NCI-H460 (cell line): ENCODE measurements around the gene SEMA3C. TPM values are rescaled to one million over a fixed set of nuclear protein-coding genes. Genes with fewer than 3 reads are reported as not detected.

ENCODE experiments used
- DNase-seq: peaks from one replicate; pipeline ENCODE4 v3.0.0-alpha.2; 2016; ENCODE audit warnings: low read depth; ENCODE audit errors: extremely low read depth
- total RNA-seq: library from RNA; depleted of rRNA; stranded (reverse); fragments of >200 nt; shearing (Covaris generic); gene quantifications from 2 replicates; pipeline ENCODE4 v1.2.3, GENCODE V29; 2014

SEMA3C gene
- total RNA-seq, 1 experiment from 2014 or later, result 8.2 TPM

DNA sequence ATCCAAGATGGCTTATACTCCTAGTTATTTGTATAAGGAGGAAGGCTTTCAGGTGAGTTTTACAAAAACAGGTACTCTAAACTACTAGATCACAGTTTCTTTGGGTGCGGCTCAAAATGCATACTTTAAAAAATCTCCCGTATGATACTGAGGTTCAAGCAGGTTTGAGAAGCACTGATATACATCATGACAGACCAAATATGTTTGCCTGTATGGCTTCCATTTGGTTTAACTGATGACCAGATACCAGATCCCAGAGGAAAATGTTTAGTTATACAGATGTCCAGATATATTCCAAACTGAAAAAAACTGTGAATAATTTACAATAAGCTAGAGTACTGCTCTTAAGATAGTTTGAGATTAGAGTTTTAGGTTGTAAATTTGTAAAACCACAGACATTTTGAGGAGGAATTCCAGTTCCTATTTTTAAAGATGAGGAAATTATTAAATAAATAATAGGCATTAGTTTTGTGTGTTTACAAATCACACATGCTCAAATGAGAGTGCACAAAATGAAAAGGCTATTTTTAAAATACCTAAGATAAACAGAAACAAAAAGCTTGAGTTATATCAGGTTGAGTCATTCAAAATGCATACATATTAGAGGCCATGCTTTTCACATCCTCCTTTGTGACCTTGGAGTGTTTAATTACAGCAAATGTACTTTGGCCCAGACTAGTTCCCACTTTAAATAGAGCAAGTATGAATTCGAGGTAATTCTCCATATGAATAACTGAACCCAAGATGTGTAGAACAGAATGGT, 60.5 kb downstream of the SEMA3C start:
- no peak for DNase-seq

GRCh38 chr7:80856769-80857168, 62.1 kb downstream of the SEMA3C start:
- DNase-seq, result no peak

- peak; percentile 48 for DNase-seq
Observed at GRCh38 chr7:80851896-80852476, 66.9 kb downstream of the SEMA3C start.

DNA sequence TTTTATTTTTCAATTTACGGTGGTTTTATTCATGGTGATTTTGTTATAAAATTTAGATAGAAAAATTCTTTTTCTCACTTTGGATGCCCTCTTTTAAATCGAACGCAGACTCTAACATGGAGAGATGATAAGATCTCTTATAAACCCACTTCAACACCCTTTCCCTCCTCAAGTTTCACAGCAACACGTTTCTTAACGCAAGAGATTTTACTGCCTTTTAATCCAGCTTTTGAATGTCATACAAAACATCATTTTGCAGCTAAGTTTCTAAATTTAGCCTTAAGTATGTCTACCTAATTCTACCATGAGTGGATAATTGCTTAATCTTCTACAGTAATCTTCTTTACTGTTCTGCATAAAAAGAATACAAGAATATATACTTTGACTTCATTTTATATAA, 70.0 kb downstream of the SEMA3C start:
- no peak for DNase-seq

- no peak for DNase-seq
Observed at GRCh38 chr7:80847895-80848294, 71.0 kb downstream of the SEMA3C start.

DNA sequence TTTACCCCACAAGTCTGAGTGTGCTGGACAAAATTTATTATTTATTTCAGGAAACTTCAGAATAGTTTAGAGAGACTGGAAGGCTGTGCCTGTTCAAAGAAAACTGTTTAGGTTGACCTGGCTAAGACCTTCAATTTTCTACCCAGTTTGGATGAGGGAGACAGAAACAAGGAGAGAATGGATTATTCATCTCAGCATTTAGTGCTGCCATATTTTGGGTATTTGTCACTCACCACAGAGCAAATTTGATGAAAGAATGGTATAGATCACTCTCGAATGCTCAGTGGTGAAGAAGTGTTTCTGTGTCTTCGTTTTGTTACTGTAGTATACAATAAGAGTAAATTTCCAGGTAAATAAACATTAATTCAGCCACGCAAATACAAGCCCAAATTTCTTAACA, 71.8 kb downstream of the SEMA3C start:
- no peak for DNase-seq

GRCh38 chr7:80844916-80845315, 73.9 kb downstream of the SEMA3C start:
- DNase-seq, result no peak

DNA sequence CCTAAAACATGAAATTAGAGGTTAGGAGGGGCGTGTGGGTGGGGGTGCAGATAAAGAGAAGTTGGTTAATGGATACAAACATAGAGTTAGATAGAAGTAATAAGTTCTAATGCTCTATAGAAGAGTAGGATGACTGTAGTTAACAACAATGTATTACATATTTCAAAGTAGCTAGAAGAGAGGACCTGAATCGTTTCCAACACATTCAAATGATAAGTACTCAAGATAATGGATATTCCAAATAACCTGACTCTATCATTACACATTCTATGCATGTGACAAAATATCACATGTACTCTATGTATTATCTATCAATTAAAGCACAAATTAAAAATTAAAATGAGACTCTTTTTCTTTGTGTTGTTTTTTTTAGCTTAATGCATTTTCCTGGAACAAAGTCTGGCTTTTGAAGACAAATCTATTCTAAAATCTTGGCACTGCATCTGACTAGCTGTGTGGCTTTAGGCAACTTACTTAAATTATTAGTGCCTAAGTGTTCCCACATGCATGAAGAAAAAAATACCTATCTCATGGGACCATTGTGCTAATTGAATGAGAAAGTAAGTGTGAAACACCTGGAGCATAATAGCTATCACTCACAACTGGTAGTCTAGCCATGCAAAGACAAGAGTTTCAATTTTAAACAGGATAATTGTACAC, 75.7 kb downstream of the SEMA3C start:
- no peak for DNase-seq

DNA sequence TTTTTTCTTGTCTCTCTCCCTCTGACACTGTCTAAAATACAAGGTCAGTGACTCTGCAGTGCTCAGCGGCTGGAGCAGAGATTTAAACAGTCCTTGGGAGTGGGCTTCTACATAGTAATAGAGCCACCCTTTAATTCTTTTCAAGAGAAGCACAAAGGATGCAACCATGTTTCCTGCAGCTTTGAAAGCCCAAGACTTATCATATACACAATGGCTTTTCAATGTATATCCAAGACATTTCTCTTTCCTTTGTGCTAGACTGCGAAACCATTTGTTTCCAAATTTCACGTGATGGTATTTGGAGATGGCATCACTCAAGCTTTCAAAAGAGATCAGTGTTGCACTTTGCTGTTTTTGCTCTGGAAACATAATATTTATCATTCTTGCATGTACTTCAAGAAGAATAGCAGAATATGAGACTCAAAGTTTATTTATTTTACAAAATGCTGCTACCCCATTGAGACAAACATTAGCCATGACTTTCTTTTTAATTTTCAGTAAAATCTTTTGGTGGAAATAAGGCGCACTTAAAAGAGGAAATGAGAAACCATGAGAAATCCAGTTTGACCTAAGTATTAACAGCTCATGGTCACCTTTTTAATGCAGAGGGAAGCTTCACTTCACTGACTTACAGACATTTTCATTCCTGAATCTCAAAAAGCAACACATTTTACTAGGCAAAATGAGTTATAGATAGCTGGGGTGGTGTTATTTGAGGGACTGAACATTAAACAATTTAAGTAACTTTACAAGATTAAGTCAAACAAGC, 76.6 kb downstream of the SEMA3C start:
- no peak for DNase-seq

DNA sequence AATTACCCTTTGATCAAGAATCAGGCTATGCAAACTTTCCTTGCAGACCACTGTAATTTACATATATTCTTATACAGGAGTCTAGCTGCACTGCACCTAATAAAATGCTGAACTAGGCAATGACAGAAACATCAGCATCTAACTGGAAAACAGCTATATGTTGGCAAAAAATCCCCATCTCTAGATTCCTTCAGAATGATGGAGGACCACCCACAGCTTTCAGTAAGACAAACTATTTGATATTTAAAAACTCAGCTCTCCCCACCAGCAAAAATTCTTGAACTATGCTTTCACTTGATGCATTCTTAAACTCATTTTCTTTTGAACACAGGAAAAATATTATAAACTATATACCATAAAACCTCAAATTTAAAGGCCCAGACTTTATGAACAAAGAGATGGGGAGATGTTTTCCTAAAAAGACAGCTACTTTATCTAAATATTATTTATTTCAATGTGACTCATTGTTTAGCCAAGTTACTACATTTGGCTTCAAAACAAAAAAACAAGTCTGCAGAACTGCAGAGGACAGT, 77.4 kb downstream of the SEMA3C start:
- no peak for DNase-seq

GRCh38 chr7:80840681-80841080, 78.2 kb downstream of the SEMA3C start:
- DNase-seq, result no peak

DNA sequence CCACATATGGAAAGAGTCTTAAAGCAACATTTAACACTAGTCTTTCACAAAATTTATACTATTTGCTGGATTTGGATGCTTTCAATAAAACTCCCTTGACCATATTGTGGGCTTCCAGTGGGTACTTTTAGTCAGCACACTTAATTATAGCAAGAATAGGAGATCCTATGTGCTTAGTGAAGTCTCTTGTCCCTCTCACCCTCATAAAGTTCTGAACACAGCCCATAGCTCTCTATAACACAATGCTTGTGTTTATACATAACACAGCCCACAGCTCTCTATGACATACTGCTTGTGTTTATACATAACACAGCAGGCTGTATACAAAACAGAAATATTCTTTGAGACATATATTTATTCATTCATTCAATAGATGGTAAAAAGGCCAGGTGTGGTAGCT, 79.0 kb downstream of the SEMA3C start:
- no peak for DNase-seq

- no peak for DNase-seq
Observed at GRCh38 chr7:80838643-80839042, 80.2 kb downstream of the SEMA3C start.

- no peak for DNase-seq
Observed at GRCh38 chr7:80837345-80837744, 81.5 kb downstream of the SEMA3C start.

DNA sequence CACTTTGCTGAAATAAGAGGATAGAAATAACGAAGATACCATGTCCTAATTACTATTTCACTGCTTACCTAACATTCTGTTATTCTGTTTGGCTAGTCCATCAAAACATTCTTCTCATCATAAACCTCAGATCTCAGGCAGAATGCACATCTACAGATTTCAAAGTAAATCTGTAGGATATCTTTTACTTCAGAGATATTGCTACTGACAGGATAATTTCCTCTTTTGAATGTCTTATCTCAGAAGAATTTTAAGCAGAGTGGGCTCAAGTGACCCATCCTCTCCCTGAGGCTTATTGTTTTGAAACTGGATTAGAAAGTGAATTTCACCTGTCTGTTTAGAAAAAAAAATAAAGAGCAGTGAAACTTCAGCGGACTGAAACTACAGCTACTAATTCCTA, 83.6 kb downstream of the SEMA3C start:
- no peak for DNase-seq

- no peak for DNase-seq
Observed at GRCh38 chr7:80833289-80834268, 85.3 kb downstream of the SEMA3C start.

- DNase-seq, result no peak
Observed at GRCh38 chr7:80832006-80832405, 86.8 kb downstream of the SEMA3C start.

DNA sequence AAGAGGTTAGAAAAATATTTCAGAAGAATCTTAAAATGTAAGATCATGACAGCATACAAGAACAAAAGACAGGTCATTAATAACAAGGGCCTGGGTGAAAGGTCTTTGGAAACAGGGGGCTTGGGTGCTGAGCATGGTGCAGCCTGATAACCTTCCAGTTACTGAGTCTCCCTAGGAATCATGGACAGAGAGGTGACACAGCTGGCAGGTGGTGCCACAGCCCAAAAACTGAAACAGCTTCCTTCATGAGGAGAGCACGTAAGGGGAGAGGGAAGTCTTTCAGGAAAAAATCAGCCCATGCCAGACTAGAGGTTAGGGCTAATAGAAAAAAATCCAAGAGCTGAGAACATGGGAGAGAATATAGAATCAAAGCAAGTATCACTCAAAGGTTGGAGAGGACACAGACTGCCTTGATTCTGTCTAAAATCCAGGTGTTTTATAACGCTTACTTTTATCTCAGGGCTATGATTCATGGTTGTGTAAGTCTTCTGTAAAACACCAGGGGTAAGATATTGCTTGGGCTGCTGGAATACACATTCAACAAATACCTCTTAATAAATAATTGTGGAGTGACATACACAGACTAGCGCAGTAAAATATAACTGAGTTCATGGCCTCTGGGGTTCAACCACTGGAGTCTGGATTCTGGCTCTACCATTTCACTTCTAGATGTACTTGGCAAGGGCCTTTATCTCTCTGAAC, 88.1 kb downstream of the SEMA3C start:
- DNase-seq, result no peak

- no peak for DNase-seq
Observed at GRCh38 chr7:80830010-80830409, 88.8 kb downstream of the SEMA3C start.
